ENCODE measurements around the gene INO80B.

The INO80B gene

GRCh38 chr2:74420006-74420405 is 34.9 kb upstream of the INO80B start:
- TF ChIP-seq EGR1 (IDR thresholded peaks at IDR 0.05), result no peak
- TF ChIP-seq YY1 (IDR thresholded peaks at IDR 0.05; ENCODE audit: low read depth), result no peak
- no peak for TF ChIP-seq EP300 (IDR thresholded peaks at IDR 0.05; ENCODE audit: borderline replicate concordance)
- TF ChIP-seq, protein P1, sequence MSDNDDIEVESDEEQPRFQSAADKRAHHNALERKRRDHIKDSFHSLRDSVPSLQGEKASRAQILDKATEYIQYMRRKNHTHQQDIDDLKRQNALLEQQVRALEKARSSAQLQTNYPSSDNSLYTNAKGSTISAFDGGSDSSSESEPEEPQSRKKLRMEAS (IDR thresholded peaks at IDR 0.05), result no peak
- no peak for TF ChIP-seq TAF1 (IDR thresholded peaks at IDR 0.05; ENCODE audit: low read depth)
- TF ChIP-seq ZBTB7A (IDR thresholded peaks at IDR 0.05; ENCODE audit: low read depth), result no peak
- no peak for TF ChIP-seq TEAD4 (IDR thresholded peaks at IDR 0.05)
- TF ChIP-seq TCF12 (IDR thresholded peaks at IDR 0.05; ENCODE audit: low read depth), result no peak
- TF ChIP-seq, protein P2, sequence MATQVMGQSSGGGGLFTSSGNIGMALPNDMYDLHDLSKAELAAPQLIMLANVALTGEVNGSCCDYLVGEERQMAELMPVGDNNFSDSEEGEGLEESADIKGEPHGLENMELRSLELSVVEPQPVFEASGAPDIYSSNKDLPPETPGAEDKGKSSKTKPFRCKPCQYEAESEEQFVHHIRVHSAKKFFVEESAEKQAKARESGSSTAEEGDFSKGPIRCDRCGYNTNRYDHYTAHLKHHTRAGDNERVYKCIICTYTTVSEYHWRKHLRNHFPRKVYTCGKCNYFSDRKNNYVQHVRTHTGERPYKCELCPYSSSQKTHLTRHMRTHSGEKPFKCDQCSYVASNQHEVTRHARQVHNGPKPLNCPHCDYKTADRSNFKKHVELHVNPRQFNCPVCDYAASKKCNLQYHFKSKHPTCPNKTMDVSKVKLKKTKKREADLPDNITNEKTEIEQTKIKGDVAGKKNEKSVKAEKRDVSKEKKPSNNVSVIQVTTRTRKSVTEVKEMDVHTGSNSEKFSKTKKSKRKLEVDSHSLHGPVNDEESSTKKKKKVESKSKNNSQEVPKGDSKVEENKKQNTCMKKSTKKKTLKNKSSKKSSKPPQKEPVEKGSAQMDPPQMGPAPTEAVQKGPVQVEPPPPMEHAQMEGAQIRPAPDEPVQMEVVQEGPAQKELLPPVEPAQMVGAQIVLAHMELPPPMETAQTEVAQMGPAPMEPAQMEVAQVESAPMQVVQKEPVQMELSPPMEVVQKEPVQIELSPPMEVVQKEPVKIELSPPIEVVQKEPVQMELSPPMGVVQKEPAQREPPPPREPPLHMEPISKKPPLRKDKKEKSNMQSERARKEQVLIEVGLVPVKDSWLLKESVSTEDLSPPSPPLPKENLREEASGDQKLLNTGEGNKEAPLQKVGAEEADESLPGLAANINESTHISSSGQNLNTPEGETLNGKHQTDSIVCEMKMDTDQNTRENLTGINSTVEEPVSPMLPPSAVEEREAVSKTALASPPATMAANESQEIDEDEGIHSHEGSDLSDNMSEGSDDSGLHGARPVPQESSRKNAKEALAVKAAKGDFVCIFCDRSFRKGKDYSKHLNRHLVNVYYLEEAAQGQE (IDR thresholded peaks at IDR 0.05; ENCODE audit: low read depth), result no peak
- no peak for TF ChIP-seq NFIC (IDR thresholded peaks at IDR 0.05)
- TF ChIP-seq, protein P3, sequence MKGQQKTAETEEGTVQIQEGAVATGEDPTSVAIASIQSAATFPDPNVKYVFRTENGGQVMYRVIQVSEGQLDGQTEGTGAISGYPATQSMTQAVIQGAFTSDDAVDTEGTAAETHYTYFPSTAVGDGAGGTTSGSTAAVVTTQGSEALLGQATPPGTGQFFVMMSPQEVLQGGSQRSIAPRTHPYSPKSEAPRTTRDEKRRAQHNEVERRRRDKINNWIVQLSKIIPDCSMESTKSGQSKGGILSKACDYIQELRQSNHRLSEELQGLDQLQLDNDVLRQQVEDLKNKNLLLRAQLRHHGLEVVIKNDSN (IDR thresholded peaks at IDR 0.05), result no peak
- no peak for TF ChIP-seq FOXM1 (IDR thresholded peaks at IDR 0.05; ENCODE audit: borderline replicate concordance, low read depth)
- TF ChIP-seq CEBPB (IDR thresholded peaks at IDR 0.05), result no peak
- no peak for TF ChIP-seq RAD21 (IDR thresholded peaks at IDR 0.05; ENCODE audit: low read depth)
- no peak for TF ChIP-seq CREB1 (IDR thresholded peaks at IDR 0.05; ENCODE audit: low read depth)

GRCh38 chr2:74421221-74421870 is 33.5 kb upstream of the INO80B start, which contains the start of the genes C2orf81 and WDR54:
Gene C2orf81 (minus strand): TSS chr2:74421619. CDS start chr2:74421560, 59 bp downstream.
Gene WDR54 (plus strand): TSS chr2:74421730. CDS start chr2:74422154, 424 bp downstream.
- TF ChIP-seq TEAD4 (IDR thresholded peaks at IDR 0.05), result no peak
- TF ChIP-seq TAF1 (IDR thresholded peaks at IDR 0.05; ENCODE audit: low read depth), result 0 out of 2 replicates have a peak, but pooled peaks have one; percentile 52
- TF ChIP-seq, protein P1 (IDR thresholded peaks at IDR 0.05), result peak; percentile 96
- TF ChIP-seq YY1 (IDR thresholded peaks at IDR 0.05; ENCODE audit: low read depth), result 0 out of 2 replicates have a peak, but pooled peaks have one; percentile 46

DNA sequence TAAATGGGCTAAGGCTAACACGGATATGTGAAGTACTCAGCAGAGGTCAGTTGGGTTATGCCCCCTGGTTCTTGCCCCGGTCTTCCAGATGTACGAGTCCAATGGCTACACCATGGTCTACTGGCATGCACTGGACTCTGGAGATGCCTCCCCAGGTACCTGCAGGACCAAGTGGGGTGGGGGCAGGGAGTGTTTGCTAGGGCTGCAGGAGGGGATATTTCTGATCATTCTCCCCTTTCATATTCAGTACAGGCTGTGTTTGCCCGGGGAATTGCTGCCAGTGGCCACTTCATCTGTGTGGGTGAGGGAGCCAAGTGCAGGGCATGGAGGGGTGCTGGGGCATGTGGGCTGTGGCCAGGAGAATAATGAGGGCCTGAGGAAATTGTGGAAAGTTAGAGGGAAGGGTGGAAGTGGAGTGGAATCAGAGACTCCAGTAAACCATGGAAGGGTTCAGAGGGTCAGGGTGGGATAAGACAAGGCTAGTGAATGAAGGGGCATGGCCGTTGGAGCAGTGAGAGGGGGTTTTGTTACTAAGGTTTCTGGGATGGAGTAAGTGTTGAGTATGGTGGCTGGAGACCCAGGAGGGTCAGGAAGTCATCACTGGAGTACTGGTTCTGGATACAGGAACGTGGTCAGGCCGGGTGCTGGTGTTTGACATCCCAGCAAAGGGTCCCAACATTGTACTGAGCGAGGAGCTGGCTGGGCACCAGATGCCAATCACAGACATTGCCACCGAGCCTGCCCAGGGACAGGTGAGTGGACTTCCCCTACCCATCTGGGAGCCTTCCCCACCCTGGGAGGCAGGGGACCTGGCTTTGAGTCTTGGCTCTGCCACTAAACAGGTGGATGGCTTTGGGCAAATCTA is 31.4 kb upstream of the INO80B start:
- TF ChIP-seq TCF12 (IDR thresholded peaks at IDR 0.05; ENCODE audit: low read depth) (no peak), CREB1 (IDR thresholded peaks at IDR 0.05; ENCODE audit: low read depth) (no peak)

DNA sequence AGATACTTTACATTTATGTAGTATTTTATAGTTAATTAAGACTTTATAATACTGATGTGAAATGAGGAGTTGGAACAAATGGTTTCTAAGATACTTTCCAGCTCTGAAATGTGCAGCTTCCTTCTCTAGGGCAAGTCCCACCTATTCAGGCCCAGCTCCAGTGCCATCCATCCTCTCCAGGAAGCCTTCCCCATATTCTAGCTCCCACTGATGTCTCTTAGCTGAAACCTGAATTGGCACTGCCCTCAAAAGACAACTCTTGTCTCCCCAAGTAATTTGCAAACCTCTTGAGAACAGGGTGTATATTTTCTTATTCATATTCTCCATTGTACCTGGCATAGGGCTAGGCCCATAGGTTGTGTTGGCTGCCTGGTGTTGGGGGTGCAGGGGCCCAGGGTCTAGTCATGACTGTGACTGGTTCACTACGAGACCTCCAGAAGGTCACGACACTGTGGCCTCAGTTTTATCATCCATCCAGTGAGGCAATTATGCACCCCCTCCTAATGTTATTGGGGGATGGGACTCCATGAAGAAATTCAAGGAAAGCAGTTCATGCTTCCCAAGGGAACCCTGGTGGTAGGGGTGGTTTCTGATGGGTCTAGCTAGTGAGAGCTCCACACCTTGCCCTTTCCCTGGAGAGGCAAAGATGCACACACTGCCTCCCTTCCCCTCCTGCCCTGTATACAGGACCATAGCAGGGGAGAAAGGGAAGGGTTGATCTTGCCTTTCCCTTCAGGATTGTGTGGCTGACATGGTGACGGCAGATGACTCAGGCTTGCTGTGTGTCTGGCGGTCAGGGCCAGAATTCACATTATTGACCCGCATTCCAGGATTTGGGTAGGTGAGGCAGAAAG is 30.5 kb upstream of the INO80B start:
- TF ChIP-seq CREB1 (IDR thresholded peaks at IDR 0.05; ENCODE audit: low read depth), result no peak
- TF ChIP-seq, protein P2 (IDR thresholded peaks at IDR 0.05; ENCODE audit: low read depth), result no peak
- no peak for TF ChIP-seq EGR1 (IDR thresholded peaks at IDR 0.05)

DNA sequence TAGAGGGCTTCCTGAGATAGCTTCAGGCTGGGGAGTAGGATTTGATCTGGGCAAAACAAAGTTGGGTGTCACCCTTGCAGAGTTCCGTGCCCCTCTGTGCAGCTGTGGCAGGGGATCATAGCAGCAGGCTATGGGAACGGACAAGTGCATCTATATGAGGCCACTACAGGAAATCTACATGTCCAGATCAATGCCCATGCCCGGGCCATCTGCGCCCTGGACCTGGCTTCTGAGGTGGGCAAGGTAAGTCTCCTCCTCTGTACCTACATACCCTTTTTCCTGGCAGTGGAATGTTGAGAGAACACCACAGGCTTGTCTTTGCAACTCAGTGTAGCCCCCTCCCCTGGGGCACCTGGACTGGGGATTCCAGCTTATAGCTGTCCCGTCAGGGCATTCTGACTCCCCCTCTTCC is 29.9 kb upstream of the INO80B start:
- TF ChIP-seq TCF12 (IDR thresholded peaks at IDR 0.05; ENCODE audit: low read depth), result no peak
- TF ChIP-seq, protein P1 (IDR thresholded peaks at IDR 0.05), result no peak

DNA sequence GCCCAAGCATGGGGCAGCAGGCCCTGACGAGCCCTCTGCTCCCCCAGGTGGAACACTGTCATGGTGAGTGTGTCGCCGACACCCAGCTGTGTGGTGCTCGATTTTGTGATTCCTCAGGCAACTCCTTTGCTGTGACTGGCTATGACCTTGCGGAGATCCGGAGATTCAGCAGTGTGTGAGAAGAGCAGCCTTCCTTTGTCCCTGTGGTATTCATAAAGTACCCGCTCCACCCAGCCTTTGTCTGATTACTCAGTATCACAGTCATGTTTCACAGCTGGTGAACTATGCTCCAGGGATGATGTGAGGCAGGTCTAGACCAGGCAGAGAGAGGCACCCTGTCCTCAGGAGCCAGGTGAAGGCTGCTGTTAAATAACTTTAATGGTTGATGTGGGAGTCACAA is 29.4 kb upstream of the INO80B start:
- TF ChIP-seq YY1 (IDR thresholded peaks at IDR 0.05; ENCODE audit: low read depth), result no peak
- no peak for TF ChIP-seq EP300 (IDR thresholded peaks at IDR 0.05; ENCODE audit: borderline replicate concordance)
- TF ChIP-seq CEBPB (IDR thresholded peaks at IDR 0.05), result no peak
- no peak for TF ChIP-seq CREB1 (IDR thresholded peaks at IDR 0.05; ENCODE audit: low read depth)
- no peak for TF ChIP-seq ZBTB7A (IDR thresholded peaks at IDR 0.05; ENCODE audit: low read depth)
- no peak for TF ChIP-seq TCF12 (IDR thresholded peaks at IDR 0.05; ENCODE audit: low read depth)
- TF ChIP-seq, protein P2 (IDR thresholded peaks at IDR 0.05; ENCODE audit: low read depth), result no peak
- TF ChIP-seq RAD21 (IDR thresholded peaks at IDR 0.05; ENCODE audit: low read depth), result no peak
- TF ChIP-seq TEAD4 (IDR thresholded peaks at IDR 0.05), result no peak
- TF ChIP-seq TAF1 (IDR thresholded peaks at IDR 0.05; ENCODE audit: low read depth), result no peak
- TF ChIP-seq NFIC (IDR thresholded peaks at IDR 0.05), result no peak
- TF ChIP-seq, protein P1 (IDR thresholded peaks at IDR 0.05), result no peak
- TF ChIP-seq FOXM1 (IDR thresholded peaks at IDR 0.05; ENCODE audit: borderline replicate concordance, low read depth), result no peak
- no peak for TF ChIP-seq EGR1 (IDR thresholded peaks at IDR 0.05)
- TF ChIP-seq, protein P3 (IDR thresholded peaks at IDR 0.05), result no peak

All from Ishikawa (cell line).